Hematopoietic multipotent progenitor cell (in vitro differentiated cells): ENCODE data around the gene UTP20. TPM values are rescaled to one million over a fixed set of nuclear protein-coding genes. Genes with fewer than 3 reads are reported as not detected.
"Not testable (repeated sequence)": the region's sequence is repeated elsewhere in the genome, so short reads cannot be mapped to it uniquely, and the experiment has no call there.

ENCODE experiments used
- DNase-seq, 3 donors: peaks; one replicate each; pipeline ENCODE4 v3.0.0-alpha.2; 2011 to 2015; ENCODE audit warnings: low read depth in 2 of 3, low spot score in 2 of 3
- total RNA-seq: library from RNA; depleted of rRNA; stranded (reverse); fragments of >200 nt; gene quantifications from one replicate; pipeline ENCODE4 v1.2.3, GENCODE V29; 2012

UTP20 gene
- total RNA-seq, 1 donor, result 6.5 TPM

DNA sequence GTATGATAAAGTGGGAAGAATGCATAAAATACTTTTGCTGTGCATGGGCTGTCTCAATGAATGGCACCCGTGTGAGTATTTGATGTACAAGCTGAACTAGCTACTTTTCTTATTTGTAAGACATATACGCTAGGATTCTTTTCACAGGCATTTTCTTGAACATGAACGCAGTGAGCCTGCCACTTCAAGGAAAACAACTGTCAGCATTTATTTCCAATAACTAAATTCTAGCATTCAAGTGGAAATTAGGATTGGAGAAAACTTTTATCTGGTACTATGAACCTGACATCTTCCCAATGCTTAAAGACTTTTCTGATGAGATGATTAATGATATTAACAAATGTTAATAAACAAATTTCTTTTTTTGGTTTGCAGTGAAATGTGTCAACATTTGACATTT lies 45.7 kb downstream of the UTP20 start:
- no peak for DNase-seq

DNA sequence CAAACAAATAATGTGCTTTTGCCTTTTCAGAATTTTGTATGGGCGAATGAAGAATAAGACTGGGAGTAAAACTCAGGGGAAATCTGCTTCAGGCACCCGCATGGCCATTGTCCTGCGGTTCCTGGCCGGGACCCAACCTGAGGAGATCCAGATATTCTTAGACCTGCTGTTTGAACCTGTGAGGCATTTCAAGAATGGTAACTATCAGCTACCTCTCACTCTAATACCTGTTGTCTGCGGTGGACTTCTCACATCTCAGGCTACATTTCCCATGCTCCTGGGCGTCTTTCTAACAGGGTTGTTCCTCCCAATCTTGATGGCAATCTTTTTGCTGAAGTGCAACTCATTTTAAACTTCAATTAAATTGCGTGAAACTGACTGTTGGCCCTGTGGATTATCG lies 47.1 kb downstream of the UTP20 start:
- no peak for DNase-seq

DNA sequence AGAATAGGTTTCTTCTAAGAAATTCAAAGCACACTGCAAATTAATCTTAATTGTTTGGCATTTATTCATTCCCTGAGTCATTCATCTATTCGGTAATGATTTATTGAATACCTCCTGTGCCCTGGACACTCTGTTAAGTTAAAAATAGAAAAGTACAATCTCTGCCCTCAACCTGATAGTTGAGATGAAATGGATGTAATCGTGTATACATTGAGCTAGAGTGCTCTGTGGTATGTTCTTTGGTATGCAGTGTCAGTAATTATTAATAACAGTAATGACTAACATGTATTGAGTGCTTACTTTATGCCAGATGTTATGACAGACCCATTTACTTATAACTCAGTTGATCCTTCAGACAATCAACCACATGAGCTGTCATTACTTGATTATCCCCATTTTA lies 47.6 kb downstream of the UTP20 start:
- DNase-seq, result no peak

DNA sequence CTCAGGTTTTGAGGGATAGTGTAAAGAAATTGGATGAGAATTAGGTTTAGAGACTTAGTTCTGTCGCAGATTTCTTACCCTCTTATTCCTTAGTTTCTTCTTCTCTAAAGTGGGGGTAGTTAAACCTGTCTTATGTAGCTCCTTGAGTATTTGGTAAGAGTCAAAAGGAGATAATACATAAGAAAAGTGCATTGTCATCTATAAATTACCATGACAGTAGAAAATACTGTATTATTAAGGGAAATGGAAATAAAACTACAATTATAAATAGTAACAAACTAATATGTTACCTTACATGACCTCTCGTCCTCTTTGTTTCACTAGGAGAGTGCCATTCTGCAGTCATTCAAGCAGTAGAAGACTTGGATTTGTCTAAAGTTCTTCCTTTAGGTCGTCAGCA lies 49.0 kb downstream of the UTP20 start:
- DNase-seq, result no peak

DNA sequence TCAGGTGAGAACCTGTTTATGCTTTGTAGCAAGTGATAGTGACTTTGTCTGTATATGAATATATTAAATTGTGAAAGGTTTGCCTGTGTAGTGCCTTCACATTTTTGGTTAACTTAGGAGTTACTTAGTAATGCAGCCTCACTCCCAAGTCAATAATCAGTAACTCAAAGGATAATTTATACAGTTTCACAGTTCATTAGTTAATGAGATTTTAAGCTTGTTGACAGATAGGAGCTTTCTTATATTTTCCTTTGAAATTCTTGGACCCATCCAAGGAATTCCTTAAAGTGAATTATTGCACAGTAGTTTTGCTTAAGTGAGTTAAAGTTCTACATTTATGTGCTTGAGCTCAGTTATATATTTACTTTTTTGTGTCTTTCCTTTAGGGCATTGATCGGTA lies 50.7 kb downstream of the UTP20 start:
- no peak for DNase-seq

DNA sequence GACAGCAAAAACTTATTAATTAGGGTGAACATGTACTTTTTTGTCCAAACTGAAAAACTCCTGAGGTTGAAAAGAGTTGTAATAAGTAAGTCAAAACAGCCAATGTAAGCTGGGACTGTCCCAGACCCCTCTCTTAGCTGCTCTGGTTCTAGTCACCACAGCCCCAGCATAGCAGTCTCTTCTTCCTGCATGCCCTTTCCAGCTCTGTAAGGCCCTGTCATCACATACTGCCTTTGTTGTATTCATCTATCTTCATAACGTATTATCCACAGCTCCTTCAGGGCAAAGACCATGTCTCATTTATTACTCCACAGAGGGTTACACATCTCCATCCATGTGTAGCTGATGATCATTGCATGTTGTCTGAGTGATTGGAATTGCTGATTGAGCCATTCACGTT lies 56.5 kb downstream of the UTP20 start:
- no peak for DNase-seq

DNA sequence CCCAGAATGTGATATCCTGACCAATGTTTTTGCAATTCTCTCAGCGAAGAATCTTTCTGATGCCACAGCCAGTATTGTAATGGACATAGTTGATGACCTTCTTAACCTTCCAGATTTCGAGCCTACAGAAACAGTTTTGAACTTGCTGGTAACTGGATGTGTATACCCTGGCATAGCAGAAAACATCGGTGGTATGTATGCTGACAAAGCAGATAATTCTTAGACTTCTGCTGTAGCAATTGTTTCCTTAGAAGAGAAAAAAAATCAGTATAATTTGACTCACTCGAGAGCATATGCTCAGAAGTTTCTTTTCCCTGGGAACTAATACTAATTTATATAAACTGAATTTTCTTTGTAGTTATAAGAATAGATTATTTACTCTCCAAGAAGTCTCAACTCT lies 58.2 kb downstream of the UTP20 start:
- DNase-seq, result no peak

DNA sequence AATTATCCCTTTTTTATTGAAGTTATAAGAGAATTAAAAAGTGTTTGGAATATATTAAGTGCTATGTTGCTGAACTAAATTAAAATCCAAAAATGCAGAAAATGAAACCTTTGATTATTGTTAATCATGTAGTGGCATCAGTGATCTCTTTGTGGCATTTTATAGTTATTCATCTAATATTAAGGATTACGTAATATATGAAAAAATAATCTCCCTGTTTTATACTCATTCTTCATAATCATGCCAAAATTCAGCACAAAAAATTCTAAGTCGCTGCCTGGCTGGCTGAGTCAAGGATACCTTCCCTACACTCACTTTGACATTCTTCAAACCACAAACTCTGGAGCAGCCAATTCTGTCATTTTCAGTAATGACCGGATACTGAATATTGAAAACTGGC lies 64.0 kb downstream of the UTP20 start:
- no peak for DNase-seq

DNA sequence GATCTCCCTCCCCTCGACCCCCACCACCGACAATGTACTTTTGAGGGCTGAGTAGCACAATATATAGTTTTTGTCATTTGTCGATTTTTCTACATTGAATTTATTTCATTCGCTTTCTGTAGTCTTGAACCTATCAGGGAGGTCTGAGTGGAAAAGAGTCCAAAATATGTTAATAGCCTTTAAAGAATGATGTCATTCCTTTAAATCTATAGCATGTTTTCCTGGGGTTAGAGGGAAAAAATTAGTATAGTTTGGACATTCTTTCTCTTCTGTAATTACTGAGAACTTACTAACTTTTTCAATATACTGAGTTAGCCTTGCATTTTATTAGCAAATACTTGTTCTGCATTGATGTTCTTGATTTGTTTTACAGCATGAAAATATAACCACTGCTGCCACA lies 71.8 kb downstream of the UTP20 start:
- no peak for DNase-seq

DNA sequence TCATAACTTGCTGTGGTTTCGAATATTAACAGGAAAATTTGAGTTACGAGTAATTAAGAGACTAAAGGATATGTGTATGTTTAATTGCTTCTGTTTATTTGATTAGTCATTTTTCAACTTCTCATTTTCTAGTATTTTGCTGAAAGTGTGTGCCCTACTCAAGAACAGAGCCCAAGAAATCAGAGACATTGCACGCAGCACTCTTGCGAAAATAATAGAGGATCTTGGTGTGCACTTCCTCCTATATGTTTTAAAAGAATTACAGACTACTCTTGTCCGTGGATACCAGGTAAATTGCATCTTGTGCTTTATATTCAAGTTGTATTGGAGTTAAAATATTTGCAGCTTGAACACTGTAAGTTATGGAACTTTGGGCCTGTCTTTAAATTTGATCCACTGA lies 76.9 kb downstream of the UTP20 start:
- no peak for DNase-seq

DNA sequence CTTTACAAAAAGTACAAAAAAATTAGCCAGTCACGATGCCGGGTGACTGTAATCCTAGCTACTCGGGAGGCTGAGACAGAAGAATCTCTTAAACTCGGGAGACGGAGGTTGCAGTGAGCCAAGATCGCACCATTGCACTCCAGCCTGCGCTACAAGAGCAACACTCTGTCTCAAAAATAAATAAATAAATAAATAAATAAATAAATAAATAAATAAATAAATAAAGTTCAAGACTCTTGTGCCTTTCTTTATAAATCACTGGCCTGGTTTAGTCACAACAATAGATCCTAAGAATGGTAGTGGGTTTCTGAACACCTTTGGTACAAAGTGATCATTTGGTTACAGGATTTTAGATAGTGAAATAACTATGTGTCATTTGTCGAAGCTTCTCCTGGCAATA lies 81.5 kb downstream of the UTP20 start:
- no peak for DNase-seq

DNA sequence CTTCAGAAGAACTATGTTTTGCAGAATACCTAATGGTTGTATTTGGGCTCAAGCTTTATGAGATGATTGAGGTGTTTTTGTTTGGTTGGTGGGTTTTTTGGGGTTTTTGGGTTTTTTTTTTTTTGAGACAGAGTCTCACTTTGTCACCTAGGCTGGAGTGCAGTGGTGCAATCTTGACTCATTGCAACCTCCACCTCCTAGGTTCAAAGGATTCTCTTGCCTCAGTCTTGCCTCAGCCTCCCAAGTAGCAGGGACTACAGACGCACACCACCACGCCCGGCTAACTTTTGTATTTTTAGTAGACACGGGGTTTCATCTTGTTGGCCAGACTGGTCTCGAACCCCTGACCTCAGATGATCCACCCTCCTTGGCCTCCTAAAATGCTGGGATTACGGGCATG lies 88.1 kb downstream of the UTP20 start:
- no peak for DNase-seq

DNA sequence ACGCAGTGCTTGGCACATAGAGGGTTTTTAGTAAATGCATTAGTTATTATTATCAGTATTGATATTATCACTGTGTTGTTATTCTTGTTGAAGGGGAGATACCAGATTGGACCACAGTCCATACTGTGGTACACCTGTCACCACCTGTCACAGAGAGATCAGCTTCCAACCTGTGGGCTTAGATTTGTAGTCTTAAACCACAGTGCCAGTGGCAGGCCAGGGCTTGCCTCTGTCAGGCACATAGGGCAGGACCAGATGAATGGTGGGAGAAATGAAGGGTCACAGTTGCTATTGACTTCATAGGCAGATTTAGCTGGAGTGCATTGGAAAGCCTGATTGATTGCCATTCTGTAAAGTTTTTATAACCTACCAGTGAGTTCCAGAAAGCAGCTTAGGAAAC lies 92.5 kb downstream of the UTP20 start:
- no peak for DNase-seq

DNA sequence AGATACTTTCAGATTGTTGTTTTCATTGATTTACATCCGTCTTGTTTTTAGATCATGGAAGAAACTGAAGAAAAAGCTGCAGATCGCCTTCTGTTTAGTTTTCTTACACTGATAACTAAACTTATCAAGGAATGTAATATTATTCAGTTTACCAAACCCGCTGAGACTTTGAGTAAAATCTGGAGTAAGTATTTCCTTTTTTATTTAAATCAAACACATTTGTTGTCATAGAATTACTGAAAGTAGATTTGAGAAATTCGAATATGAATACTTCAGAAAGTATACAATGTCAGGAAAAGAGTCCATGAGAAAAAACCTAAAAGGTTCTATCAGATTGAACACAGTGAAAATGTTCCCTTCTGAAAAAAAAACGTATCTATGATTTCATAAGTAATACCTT lies 95.7 kb downstream of the UTP20 start:
- no peak for DNase-seq

DNA sequence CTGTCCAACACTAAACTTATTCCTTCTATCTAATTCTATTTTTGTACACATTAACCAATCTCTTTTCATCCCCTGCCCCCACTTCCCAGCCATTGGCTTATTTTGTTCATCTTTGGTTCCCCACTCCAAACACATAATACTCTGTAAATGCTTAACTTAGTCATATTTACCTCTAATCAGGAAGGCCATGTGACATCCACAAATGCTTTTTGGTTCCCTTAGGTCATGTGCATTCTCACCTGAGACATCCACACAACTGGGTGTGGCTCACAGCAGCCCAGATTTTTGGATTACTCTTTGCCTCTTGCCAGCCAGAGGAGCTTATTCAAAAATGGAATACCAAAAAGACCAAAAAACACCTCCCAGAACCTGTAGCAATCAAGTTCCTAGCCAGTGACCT lies 99.2 kb downstream of the UTP20 start:
- DNase-seq, result no peak

DNA sequence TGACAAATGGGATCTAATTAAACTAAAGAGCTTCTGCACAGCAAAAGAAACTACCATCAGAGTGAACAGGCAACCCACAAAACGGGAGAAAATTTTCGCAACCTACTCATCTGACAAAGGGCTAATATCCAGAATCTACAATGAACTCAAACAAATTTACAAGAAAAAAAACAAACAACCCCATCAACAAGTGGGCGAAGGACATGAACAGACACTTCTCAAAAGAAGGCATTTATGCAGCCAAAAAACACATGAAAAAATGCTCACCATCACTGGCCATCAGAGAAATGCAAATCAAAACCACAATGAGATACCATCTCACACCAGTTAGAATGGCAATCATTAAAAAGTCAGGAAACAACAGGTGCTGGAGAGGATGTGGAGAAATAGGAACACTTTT lies 111.3 kb downstream of the UTP20 start:
- not testable (repeated sequence) for DNase-seq

DNA sequence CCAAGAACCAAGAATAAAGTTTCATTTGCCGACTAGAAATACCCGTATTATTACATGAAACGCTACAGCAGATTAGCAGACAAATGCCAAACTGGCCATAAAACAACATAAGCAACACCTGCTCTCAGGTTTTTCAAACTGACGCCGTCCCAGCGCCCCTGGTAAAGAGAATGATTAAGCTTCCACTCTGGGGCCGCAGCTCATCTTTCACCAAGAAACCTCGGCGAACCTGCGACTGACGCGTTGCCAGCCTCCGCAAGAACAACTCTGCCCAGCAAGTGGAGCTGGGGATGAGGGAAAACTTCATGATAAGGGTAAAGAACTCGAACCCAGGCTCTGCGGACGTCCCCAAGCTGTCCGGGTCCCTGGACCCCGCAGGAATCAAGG lies 127.1 kb downstream of the UTP20 start:
- DNase-seq, result peak in 1 of 3 donors; percentile 3

DNA sequence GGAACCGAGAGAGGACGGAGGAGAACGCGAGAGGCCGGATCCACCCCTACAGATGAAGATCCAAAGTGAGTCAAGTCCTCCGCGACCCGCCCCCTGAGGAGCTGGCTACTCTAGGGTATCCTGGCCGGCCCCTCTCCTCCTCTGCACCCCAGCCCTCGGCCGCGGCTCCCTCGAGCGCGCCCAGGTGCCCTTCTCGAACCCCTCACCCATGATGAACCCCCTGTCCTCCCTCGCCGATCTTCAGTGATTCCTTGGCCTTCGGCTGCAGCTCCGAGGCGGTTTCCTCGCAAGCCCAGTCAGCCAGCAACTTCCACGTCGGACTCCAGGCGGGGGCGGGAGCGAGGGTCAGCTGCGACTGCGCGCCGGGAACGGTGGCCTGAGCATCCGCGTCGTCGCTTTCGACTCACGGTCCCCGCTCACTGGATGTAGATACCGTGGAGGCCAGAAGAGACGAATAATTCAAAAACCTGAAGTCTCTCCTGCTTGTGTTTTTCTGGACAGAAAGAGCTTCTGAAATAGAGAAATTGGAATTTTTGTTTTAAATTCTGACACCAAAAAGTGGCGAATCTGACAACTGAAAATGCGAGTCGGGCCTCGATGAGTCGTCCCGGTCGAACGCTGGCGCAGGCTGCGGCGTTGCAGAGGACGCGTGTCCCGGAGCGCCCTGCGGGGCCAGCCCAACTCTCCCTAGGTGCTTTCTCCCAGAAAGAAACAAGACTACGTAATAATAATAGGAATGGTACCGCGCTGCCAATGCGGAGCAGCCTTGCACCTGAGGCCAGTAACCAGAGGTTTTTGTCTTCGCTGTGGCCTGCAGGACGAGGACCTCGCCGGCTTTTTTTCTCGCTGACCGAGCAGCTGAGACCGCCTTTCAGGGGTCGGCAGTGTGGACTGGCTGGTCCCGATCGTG lies 127.8 kb downstream of the UTP20 start, which contains the start of gene ARL1:
Gene ARL1, minus strand, starts transcription at position 337 of the 910 bp plus-strand sequence. Its CDS starts 127 bp downstream, at position 210.
- peak; percentile 63 to 90 (median 88) for DNase-seq

DNA sequence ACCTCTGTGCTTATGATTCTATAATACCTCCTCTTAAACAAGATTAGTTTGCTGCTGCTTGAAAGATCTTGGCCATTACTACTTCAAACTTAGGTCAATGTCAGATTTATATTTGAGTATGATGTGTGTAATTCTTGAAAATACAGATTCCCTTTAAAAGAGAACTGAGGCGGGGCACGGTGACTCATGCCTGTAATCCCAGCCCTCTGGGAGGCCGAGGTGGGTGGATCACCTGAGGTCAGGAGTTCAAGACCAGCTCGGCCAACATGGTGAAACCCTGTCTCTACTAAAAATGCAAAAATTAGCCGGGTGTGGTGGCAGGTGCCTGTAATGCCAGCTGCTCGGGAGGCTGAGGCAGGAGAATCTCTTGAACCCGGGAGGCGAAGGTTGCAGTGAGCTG lies 130.3 kb downstream of the UTP20 start:
- DNase-seq, result not testable (repeated sequence)

DNA sequence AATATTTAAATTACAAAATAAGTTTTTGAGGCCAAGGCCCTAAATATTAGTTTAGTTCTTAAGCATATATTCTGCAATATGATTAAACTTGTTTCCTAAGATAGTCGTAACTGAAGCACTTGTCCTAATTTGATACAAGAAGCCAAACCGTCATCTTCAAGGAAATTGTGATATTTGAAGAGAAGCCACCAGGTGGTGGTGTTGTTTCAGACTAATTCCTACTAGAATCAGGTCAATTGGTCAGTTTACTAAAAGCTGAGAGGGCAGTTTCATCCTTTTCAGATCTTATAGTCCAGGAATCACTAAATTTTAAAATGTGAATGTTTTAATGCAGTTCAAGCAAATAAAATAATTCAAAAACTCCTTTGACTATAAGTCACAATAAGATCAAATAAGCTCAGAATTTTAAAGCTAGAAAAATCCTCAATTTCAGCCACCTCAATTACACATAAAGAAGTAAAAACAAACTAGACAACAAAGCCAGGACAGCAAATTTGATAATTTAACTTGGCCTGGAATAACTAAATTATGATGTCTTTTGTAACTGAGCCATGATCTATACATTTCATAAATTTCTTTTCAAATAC lies 134.7 kb downstream of the UTP20 start:
- peak in 2 of 3 donors; percentile 29 to 47 for DNase-seq

DNA sequence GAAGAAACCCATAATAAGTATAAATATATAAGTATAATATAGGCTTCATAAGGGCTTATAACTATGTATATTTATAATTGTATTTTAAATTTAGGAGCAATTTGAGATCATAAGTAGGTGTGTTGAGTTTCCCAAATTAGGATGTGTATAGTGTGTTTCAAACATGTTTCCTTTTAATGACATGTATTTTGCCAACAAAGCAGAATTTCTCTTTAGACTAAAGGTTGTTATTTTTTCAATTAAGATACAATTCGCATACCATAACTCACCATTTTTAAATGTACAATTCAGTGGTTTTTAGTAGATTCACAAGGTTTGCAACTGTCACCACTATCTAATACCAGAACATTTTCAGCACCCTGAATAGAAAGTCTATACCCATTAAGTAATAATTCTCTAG lies 135.3 kb downstream of the UTP20 start:
- DNase-seq, result no peak

DNA sequence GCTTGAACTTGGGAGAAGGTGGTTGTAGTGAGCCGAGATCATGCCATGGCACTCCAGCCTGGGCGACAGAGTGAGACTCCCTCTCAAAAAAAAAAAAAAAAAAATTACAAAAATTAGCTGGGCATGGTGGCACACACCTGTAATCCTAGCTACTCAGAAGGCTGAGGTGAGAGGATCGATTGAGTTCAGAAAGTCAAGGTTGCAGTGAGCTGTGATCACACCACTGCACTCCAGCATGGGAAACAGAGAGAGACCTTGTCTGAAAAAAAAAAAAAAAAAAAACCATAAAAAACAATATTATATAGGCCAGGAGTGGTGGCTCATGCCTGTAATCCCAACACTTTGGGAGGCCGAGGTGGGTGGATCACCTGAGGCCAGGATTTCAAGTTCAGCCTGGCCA lies 142.2 kb downstream of the UTP20 start:
- not testable (repeated sequence) for DNase-seq
